ENCODE data around the gene DNAAF1. TPM values are rescaled to one million over a fixed set of nuclear protein-coding genes. Genes with fewer than 3 reads are reported as not detected.
A peak's percentile ranks its signal among the peaks of the same experiment; 100 is the strongest.

The DNAAF1 gene
- total RNA-seq, 1 experiment from 2014 or later = not detected

DNA sequence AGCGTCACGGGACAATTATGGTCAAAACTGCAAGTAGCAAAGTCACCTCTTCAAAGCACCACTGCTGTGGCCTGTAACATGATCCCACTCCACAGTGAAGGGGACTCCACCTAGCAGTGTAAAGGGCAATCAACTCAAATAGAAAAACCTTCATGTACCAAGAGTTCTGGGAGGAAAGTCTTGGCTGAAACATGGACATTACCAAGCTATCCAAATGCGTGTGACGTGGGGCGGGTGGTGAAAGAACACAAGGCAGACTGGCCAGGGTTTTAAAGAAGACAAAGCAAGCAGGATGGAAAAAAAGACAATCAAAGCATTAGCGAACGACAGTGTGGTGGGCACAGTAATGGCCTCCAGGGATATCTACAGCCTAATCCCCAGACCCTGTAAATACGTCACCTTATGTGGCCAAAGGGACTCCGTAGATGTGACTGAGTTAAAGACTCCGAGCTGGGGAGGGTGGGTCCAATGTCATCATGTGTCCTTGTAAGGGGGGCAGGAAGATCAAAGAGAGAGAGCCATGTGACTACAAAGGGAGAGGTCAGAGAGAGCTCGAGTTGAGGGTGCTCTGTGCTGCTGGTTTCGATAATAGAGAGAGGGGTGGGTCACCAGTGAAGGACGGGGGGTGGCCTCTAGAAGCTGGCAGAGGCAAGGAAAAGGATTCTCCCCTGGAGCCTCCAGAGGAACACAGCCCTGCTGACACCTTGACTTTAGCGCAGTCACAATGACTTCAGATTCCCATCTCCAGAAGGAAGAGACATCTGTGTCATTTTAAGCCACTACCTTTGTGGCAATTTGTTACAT lies 6.1 kb upstream of the DNAAF1 start:
- DNase-seq (ENCODE audit: low read depth, low spot score) = no peak
- Histone ChIP-seq H3K36me3 (ENCODE audit: control insufficient read depth, insufficient read depth, low read length) (no peaks in the 10 kb centered on the region), H3K4me1 (ENCODE audit: control insufficient read depth, insufficient read depth, low read length) (no peaks in the 10 kb centered on the region; the same call in 1 of the 2 replicates), H3K4me3 (ENCODE audit: low read depth in 2 of 2, low read length in 2 of 2) (no peak overlapping the region), H3K27ac (ENCODE audit: low read length) (peak overlapping the region; percentile 39; the same call in 1 of the 2 replicates), H3K9me3 (ENCODE audit: control insufficient read depth, insufficient read depth, low read depth, low read length) (no peaks in the 10 kb centered on the region), H3K27me3 (ENCODE audit: control insufficient read depth, insufficient read depth, low read length) (no peaks in the 10 kb centered on the region)
- ChIA-PET POLR2A (interaction anchor here (0.6 kb wide), 1 partner anchor 342 kb away, joined by 3 read pairs; no protein-coding TSS in a partner anchor), CTCF (no interaction called here)
- no TSS peak for BruUV-seq (replicated peaks)
- TF ChIP-seq REST (IDR thresholded peaks at IDR 0.05; ENCODE audit: insufficient read depth in 1 of 2, low read depth in 2 of 2, low read length in 1 of 2) (no peak), TCF7L2 (IDR thresholded peaks at IDR 0.05; ENCODE audit: low read depth, low read length) (peak; percentile 22; the same call in 1 of the 2 replicates), SIN3A (IDR thresholded peaks at IDR 0.05; ENCODE audit: borderline replicate concordance, insufficient read depth, low read depth, low read length) (no peak), POLR2AphosphoS5 (IDR thresholded peaks at IDR 0.05; ENCODE audit: low read depth, low read length) (no peak)
- TF ChIP-seq, protein P1, sequence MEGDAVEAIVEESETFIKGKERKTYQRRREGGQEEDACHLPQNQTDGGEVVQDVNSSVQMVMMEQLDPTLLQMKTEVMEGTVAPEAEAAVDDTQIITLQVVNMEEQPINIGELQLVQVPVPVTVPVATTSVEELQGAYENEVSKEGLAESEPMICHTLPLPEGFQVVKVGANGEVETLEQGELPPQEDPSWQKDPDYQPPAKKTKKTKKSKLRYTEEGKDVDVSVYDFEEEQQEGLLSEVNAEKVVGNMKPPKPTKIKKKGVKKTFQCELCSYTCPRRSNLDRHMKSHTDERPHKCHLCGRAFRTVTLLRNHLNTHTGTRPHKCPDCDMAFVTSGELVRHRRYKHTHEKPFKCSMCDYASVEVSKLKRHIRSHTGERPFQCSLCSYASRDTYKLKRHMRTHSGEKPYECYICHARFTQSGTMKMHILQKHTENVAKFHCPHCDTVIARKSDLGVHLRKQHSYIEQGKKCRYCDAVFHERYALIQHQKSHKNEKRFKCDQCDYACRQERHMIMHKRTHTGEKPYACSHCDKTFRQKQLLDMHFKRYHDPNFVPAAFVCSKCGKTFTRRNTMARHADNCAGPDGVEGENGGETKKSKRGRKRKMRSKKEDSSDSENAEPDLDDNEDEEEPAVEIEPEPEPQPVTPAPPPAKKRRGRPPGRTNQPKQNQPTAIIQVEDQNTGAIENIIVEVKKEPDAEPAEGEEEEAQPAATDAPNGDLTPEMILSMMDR (IDR thresholded peaks at IDR 0.05) = no peak
- ATAC-seq = no peak
- in situ Hi-C loops (cut with HindIII; ENCODE audit: low pct_unique_long_range_greater_than_20kb, low sequenced_read_pairs) (no loop called here), intact Hi-C loops (cut with micrococcal nuclease; ENCODE audit: unreplicated experiment) (no loop called here)

DNA sequence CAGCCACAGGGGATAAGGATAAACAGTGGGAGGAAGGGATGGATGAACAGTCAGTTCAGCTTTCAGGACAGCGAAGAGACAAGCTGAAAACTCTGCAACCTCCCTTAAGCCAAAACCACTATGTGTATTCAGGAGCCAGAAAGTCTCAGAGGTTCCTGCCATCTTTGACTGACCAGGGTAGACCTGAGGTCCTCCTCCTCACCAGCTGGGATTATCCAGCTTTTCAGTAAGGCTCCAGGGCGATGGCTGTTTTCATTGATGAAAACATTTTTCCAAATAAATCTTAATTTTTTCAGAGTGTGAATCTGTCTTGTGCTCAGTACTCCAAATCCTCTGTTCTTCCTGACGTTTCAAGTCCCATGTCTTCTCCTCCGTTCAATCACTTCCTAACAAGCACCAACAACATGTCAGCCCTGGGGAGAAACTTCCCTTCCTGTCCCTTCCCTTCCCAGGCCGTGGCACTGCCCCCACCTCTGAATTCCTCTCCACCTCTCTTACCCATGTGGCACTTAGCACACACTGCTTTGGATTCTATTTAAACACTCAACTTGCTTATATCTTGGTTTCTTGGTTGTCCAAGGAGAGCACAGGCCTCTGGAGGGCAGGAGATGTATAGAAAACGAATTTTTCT lies 5.4 kb upstream of the DNAAF1 start:
- no TSS peak for BruUV-seq (replicated peaks)
- POLR2A ChIA-PET = no interaction called here
- H3K27ac ChIP-seq (ENCODE audit: low read length) = no peak overlapping the region
- H3K4me3 ChIP-seq (ENCODE audit: low read depth in 2 of 2, low read length in 2 of 2) = no peak overlapping the region
- H3K27me3 ChIP-seq (ENCODE audit: control insufficient read depth, insufficient read depth, low read length) = no peaks in the 10 kb centered on the region
- DNase-seq (ENCODE audit: low read depth, low spot score) (no peak), ATAC-seq (no peak)
- H3K9me3 ChIP-seq (ENCODE audit: control insufficient read depth, insufficient read depth, low read depth, low read length) = no peaks in the 10 kb centered on the region
- H3K36me3 ChIP-seq (ENCODE audit: control insufficient read depth, insufficient read depth, low read length) = peaks cover 5% of the 10 kb centered on the region; the same call in 1 of the 2 replicates
- in situ Hi-C loops (cut with HindIII; ENCODE audit: low pct_unique_long_range_greater_than_20kb, low sequenced_read_pairs) (no loop called here), intact Hi-C loops (cut with micrococcal nuclease; ENCODE audit: unreplicated experiment) (no loop called here)
- H3K4me1 ChIP-seq (ENCODE audit: control insufficient read depth, insufficient read depth, low read length) = no peaks in the 10 kb centered on the region; the same call in 1 of the 2 replicates
- CTCF ChIA-PET = no interaction called here
- TF ChIP-seq TCF7L2 (IDR thresholded peaks at IDR 0.05; ENCODE audit: low read depth, low read length) (no peak), POLR2AphosphoS5 (IDR thresholded peaks at IDR 0.05; ENCODE audit: low read depth, low read length) (no peak), REST (IDR thresholded peaks at IDR 0.05; ENCODE audit: insufficient read depth in 1 of 2, low read depth in 2 of 2, low read length in 1 of 2) (no peak), SIN3A (IDR thresholded peaks at IDR 0.05; ENCODE audit: borderline replicate concordance, insufficient read depth, low read depth, low read length) (no peak)
- TF ChIP-seq, protein P1 (IDR thresholded peaks at IDR 0.05) = no peak
